Progenitor cell of endocrine pancreas (in vitro differentiated cells): ENCODE results near the gene SQSTM1. TPM values are rescaled to one million over a fixed set of nuclear protein-coding genes. Genes with fewer than 3 reads are reported as not detected.

Experiments used
- DNase-seq: peaks from one replicate; pipeline ENCODE4 v3.0.0; 2021; ENCODE audit warnings: low spot score; ENCODE audit not compliant: unreplicated experiment
- H3K27ac Mint-ChIP-seq: 2 replicates; pipeline ENCODE4 v1.8.0; 2021; ENCODE audit warnings: mild to moderate bottlenecking, moderate library complexity, mixed read lengths
- H3K27me3 Mint-ChIP-seq: 2 replicates; pipeline ENCODE4 v1.8.0; 2021; ENCODE audit warnings: mixed read lengths
- H3K36me3 Mint-ChIP-seq: 2 replicates; pipeline ENCODE4 v1.8.0; 2022; ENCODE audit warnings: mixed read lengths; ENCODE audit not compliant: insufficient read depth
- H3K4me1 Mint-ChIP-seq: 2 replicates; pipeline ENCODE4 v1.8.0; 2021; ENCODE audit warnings: low read depth, mixed read lengths
- H3K4me3 Mint-ChIP-seq: 2 replicates; pipeline ENCODE4 v1.8.0; 2021; ENCODE audit warnings: low read depth, mild to moderate bottlenecking, moderate library complexity, mixed read lengths
- H3K9me3 Mint-ChIP-seq: 2 replicates; pipeline ENCODE4 v1.8.0; 2021; ENCODE audit warnings: low read depth, mixed read lengths
- total RNA-seq: library from RNA; stranded (reverse); gene quantifications from 2 replicates; pipeline ENCODE4 v1.2.1, GENCODE V29; 2021
- TF ChIP-seq, protein P1 (sequence below): fragments of 200-600 bp; sonication (generic); IDR thresholded peaks from one replicate; pipeline ENCODE4 v1.5.0; 2021; ENCODE audit warnings: antibody characterized with exemption, mild to moderate bottlenecking; ENCODE audit not compliant: unreplicated experiment

SQSTM1 gene
- total RNA-seq, 1 donor from 2014 or later: 113 TPM

DNA sequence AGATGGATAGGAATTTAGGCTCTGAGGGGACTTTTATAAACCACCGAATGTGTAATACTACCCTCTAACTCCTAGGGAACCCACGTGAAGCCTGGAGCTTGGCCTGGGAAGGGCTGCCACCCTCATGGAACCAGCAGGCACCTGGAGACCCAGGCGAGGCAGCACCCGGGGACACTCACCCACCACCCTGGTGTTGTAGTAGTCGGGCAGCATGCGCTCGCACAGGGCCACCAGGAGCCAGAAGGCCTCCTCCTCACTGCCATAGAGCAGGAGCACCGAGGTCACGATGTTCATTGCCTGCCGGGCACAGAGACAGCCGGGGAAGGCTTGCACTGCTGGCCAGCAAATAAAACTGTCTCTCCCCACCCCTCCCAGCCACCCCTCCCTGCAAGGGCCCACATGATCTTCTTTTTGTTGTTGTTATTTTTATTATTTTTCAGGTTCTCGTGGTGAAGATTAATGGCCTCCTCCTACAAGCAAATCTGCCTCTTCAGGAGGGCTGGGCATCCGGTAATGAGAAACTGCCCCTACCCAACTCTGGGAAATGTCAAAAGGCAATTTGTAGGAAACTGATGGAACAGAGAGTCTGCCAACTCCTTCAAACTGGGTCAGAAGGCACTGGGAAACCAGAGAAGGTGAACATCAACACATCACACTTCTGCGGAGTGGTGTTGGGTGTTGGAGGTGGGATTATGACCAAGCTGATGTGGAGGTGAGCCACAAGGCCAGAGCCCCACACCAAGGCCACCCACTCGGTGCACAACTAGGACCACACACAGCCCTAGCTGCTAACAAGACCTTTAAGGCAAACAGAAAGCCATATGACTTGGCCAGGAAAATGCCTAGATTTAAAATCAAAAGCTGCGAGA is 55.3 kb downstream of the SQSTM1 start:
- no peak for DNase-seq
- Mint-ChIP-seq H3K27ac (no peak overlapping the region), H3K9me3 (no peaks in the 10 kb centered on the region), H3K4me3 (no peak overlapping the region), H3K36me3 (peaks cover 10% of the 10 kb centered on the region), H3K4me1 (no peaks in the 10 kb centered on the region), H3K27me3 (no peaks in the 10 kb centered on the region)
- TF ChIP-seq, protein P1, sequence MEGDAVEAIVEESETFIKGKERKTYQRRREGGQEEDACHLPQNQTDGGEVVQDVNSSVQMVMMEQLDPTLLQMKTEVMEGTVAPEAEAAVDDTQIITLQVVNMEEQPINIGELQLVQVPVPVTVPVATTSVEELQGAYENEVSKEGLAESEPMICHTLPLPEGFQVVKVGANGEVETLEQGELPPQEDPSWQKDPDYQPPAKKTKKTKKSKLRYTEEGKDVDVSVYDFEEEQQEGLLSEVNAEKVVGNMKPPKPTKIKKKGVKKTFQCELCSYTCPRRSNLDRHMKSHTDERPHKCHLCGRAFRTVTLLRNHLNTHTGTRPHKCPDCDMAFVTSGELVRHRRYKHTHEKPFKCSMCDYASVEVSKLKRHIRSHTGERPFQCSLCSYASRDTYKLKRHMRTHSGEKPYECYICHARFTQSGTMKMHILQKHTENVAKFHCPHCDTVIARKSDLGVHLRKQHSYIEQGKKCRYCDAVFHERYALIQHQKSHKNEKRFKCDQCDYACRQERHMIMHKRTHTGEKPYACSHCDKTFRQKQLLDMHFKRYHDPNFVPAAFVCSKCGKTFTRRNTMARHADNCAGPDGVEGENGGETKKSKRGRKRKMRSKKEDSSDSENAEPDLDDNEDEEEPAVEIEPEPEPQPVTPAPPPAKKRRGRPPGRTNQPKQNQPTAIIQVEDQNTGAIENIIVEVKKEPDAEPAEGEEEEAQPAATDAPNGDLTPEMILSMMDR: no peak

DNA sequence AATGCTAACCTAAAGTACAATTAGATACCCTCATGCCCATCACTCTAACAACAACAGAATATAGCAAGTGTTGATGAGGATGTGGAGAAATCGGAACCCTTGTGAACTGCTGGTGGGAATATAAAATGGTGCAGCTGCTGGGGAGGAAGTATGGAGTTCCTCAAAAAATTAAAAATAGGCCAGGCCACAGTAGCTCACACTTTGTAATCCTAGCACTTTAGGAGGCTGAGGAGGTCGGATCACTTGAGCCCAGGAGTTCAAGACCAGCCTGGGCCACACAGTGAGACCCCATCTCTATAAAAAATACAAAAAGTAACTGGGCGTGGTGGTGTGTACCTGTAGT is 55.9 kb downstream of the SQSTM1 start:
- Mint-ChIP-seq H3K36me3 (peaks cover 10% of the 10 kb centered on the region), H3K4me1 (no peaks in the 10 kb centered on the region), H3K27me3 (no peaks in the 10 kb centered on the region), H3K9me3 (no peaks in the 10 kb centered on the region), H3K4me3 (no peak overlapping the region), H3K27ac (no peak overlapping the region)
- TF ChIP-seq, protein P1: no peak
- DNase-seq: no peak

- peaks cover 6% of the 10 kb centered on the region for H3K9me3 Mint-ChIP-seq
- H3K4me1 Mint-ChIP-seq: no peaks in the 10 kb centered on the region
- no peak for DNase-seq
- TF ChIP-seq, protein P1: no peak
- no peak overlapping the region for H3K4me3 Mint-ChIP-seq
- H3K36me3 Mint-ChIP-seq: peaks cover 21% of the 10 kb centered on the region
- no peak overlapping the region for H3K27ac Mint-ChIP-seq
- no peaks in the 10 kb centered on the region for H3K27me3 Mint-ChIP-seq
Observed at GRCh38 chr5:179878222-179879002, 57.7 kb downstream of the SQSTM1 start.

- TF ChIP-seq, protein P1: no peak
- peaks cover 13% of the 10 kb centered on the region for H3K9me3 Mint-ChIP-seq
- H3K4me1 Mint-ChIP-seq: no peaks in the 10 kb centered on the region
- peaks cover 28% of the 10 kb centered on the region for H3K36me3 Mint-ChIP-seq
- no peak overlapping the region for H3K4me3 Mint-ChIP-seq
- H3K27me3 Mint-ChIP-seq: no peaks in the 10 kb centered on the region
- DNase-seq: no peak
- no peak overlapping the region for H3K27ac Mint-ChIP-seq
Observed at GRCh38 chr5:179879003-179879689, 58.4 kb downstream of the SQSTM1 start.

GRCh38 chr5:179879690-179880010 is 58.9 kb downstream of the SQSTM1 start:
- peaks cover 18% of the 10 kb centered on the region for H3K9me3 Mint-ChIP-seq
- TF ChIP-seq, protein P1: no peak
- no peak overlapping the region for H3K27ac Mint-ChIP-seq

More at GRCh38 chr5:179879690-179880010, 58.9 kb downstream of the SQSTM1 start:
- no peaks in the 10 kb centered on the region for H3K4me1 Mint-ChIP-seq
- H3K27me3 Mint-ChIP-seq: no peaks in the 10 kb centered on the region
- H3K4me3 Mint-ChIP-seq: no peak overlapping the region
- no peak for DNase-seq
- H3K36me3 Mint-ChIP-seq: peaks cover 33% of the 10 kb centered on the region
